HG02943 (cell line): ENCODE results near the gene HRAS.

Source experiments
- ATAC-seq: cut with Tn5 transposase; IDR thresholded peaks from one replicate; pipeline ENCODE4 v1.9.1; 2021; ENCODE audit warnings: mild to moderate bottlenecking, low read depth, moderate library complexity; ENCODE audit not compliant: unreplicated experiment

The HRAS gene

GRCh38 chr11:514606-515005 is 20.8 kb downstream of the HRAS start:
- ATAC-seq: no peak

- no peak for ATAC-seq
These were observed 22.4 kb downstream of the HRAS start for GRCh38 chr11:512761-513595.

GRCh38 chr11:508956-509355 is 26.4 kb downstream of the HRAS start:
- no peak for ATAC-seq

GRCh38 chr11:507727-508515 is 27.5 kb downstream of the HRAS start:
- no peak for ATAC-seq

GRCh38 chr11:506995-507726 is 28.2 kb downstream of the HRAS start, which contains the start of gene RNH1:
TSS of gene RNH1 (minus strand) at chr11:507242. CDS start at chr11:502162, 5,080 bp downstream.
- peak; percentile 47 for ATAC-seq

GRCh38 chr11:506238-506994 is 29.0 kb downstream of the HRAS start:
- peak; percentile 72 for ATAC-seq

GRCh38 chr11:504994-505344 is 30.4 kb downstream of the HRAS start:
- ATAC-seq: no peak

DNA sequence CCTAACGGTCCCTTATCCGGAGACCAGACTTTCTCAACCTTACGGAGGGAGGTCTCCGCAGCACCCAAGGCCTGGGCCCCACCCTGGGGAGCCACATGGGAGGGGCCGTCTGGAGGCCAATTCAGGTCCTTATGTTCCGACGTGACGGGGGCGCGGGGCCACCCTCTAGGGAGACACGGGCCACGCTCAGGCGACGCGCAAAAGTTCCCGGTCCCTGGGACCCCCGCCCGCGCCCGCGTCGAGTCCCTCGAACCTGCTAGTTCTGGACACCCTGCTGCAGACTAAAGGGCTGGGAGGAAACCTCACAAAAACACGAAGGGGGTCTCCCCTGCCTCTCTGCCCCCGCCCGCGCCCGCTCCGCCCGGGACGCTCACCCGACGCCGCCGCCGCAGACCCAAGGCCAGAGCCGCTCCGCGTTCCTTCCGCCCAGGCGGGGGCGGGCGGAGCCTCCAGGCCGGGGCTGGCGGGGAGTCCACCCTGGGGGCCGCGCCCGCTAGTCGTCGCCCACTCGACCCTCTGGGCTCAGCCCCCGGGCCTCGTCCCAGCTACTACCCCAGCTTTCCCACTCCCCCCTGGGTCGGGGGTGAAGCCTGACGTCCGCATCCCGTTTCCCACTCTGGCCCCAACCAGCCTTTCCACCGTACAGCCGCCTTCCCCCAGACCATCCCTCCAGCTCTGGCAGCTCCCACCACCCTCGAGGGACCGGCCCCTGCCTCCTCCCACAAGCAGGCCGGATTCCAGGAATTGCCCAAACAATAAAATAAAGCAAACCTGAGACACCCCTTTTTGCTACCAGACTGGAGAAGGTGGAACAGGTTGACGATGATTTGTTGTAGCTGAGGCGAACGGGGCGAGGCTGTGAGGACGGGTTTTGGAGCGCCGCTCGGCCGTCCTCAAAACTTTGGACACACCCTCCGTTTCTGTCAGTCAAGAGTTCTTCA is 31.1 kb downstream of the HRAS start:
- ATAC-seq: no peak

GRCh38 chr11:503179-503981 is 32.0 kb downstream of the HRAS start:
- no peak for ATAC-seq

GRCh38 chr11:502288-503178 is 32.8 kb downstream of the HRAS start:
- no peak for ATAC-seq

GRCh38 chr11:501683-502287 is 33.6 kb downstream of the HRAS start:
- no peak for ATAC-seq

- no peak for ATAC-seq
These were observed 34.2 kb downstream of the HRAS start for GRCh38 chr11:501001-501682.

DNA sequence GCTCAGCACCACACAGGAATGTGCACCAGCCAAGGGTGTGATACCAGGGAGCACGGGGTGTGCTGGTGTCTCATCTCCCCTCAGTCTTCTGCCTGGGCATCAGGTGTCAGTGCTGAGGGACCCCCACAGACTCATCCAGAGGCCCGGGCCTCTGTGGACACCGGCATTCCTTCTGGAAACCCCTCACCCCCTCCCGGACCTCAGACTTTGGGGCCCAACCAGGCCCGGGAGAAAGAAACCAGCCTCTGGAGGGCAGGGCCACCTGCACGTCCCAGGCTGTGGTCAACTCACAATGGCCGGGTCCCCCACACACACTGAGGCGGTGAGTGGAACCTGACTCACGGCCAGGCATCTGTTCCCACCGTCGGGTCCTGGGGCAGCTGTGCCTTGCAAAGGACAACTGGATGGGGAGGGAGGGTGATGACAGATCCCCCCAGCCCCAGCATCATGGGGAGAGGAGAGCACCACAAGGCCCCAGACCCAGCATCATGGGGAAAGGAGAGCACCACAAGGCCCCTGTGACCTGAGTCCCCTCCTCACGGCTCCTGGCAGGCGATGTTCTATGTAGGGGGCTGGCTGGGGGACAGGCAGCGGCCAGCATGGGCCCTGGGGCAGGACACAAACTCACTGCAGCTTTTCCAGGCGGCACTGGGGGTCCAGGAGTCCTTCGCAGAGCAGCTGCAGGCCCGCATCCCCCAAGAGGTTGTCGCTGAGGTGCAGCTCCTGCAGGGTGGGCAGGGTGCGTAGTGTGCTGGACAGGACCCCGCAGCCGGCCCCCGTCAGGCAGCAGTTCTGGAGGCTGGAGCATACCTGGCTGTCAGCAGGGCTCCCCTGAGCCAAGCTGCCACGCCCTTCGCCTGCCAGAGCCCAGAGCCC is 35.9 kb downstream of the HRAS start:
- no peak for ATAC-seq

DNA sequence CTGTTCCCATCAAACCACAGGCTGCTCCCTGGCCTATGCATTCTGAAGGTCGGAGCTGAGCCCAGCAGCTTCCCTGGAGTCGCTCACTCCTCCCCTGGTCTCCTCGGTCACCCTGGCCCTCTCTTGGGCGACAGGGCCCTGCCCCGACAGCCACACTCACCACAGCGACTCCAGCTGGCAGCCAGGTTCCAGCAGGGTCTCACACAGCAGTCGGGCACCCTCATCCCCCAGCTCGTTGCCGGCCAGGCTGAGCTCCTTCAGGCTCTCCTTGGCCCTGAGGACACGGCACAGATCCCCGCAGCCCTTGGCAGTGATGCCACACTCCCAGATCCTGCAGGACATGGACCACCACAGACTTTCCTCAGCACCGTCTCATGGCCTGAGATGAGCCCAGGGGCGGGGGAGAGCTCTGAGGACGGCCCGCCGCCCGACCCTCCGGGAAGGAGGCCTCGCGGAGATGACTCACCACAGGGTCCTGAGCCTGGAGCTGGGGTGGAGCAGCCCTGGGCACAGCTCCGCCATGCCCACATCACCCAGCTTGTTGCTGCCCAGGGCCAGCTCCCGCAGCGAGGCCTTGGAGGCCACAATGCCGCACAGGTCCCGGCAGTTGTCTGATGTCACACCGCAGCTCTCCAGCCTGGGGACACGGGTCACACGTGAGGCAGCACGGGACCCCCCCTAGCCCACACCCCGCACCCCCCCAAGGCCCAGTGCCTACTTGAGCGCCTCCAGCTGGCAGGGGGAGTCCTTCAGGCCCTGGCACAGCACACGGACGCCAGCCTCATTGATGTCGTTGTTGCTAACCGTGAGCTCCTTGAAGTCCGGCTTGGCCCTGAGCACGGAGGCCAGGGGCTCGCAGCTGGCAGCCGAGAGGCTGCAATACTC is 36.8 kb downstream of the HRAS start:
- no peak for ATAC-seq
